ENCODE measurements around the gene EML4.
"Not testable (repeated sequence)": the region's sequence is repeated elsewhere in the genome, so short reads cannot be mapped to it uniquely, and the experiment has no call there.

Gene EML4

DNA sequence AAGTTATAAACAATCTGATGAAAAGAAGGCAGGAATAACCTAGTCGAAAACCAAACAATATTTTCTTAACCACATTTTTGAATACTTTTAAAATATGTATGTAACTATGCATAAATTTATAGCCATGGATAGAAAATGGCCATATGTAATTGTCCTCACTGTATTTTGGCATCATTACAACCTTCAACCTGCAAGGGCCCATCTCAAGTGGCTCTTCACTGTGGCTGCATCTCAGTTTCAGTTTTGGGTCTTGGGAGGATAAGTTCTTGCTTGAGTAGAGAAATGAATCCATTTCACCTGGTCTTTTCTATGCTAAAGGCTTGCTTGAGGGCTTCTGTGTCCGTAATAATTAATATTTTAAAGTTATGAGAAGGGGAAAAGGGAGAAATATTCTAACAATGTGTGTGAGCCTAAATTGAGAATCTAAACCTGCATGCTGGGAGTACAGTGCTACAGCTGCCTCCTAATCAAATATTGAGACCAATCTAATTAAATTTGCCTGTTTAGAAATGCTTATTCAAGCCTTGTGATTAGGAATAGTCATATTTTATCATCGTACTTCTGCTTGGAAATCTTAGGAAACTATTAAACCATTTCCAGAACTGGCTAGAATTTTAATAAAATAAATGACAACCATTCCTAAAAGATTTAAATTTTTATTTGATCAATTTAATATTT, 92.5 kb downstream of the EML4 start:
- H3K9ac ChIP-seq (ENCODE audit: low read length in 5 of 5), result no peak overlapping the region

DNA sequence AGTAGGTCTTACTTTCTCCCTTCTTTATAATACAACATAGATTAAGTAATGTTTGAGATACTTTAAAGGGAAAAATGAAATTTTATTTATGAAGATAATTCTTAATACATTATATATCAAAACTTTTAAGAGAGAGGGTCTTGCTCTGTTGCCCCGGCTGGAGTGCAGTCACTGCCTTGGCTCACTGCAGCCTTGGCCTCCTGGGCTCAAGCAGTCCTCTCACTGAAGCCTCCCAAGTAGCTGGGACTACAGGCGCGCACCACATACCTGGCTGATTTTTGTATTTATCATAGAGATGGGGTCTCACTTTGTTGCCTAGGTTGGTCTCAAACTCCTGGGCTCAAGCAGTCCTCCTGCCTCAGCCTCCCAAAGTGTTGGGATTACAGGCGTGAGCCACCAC, 97.1 kb downstream of the EML4 start:
- Histone ChIP-seq H3K36me3 (ENCODE audit: control insufficient read depth in 5 of 5, insufficient read depth in 5 of 5, low read length in 5 of 5) (peaks cover 0 to 6% (median 0%) of the 10 kb centered on the region in 5 donors), H3K4me1 (ENCODE audit: control insufficient read depth in 5 of 5, insufficient read depth in 5 of 5, low read length in 5 of 5) (peaks cover 0 to 5% (median 0%) of the 10 kb centered on the region in 5 donors), H3K27me3 (ENCODE audit: control insufficient read depth in 5 of 5, insufficient read depth in 4 of 5, low read length in 5 of 5) (no peaks in the 10 kb centered on the region), H3K9ac (ENCODE audit: low read length in 5 of 5) (no peak overlapping the region), H3K27ac (ENCODE audit: low read depth, low read length) (no peak overlapping the region), H3K9me3 (ENCODE audit: control insufficient read depth in 5 of 5, low read length in 5 of 5) (no peaks in the 10 kb centered on the region), H3K4me3 (ENCODE audit: low read depth in 1 of 5, low read length in 5 of 5) (no peak overlapping the region)

More for the DNA sequence above, 92.5 kb downstream of the EML4 start:
- Histone ChIP-seq H3K4me1 (ENCODE audit: control insufficient read depth in 5 of 5, insufficient read depth in 5 of 5, low read length in 5 of 5) (peaks cover 0 to under 1% (median 0%) of the 10 kb centered on the region in 5 donors), H3K27me3 (ENCODE audit: control insufficient read depth in 5 of 5, insufficient read depth in 4 of 5, low read length in 5 of 5) (no peaks in the 10 kb centered on the region), H3K27ac (ENCODE audit: low read depth, low read length) (no peak overlapping the region), H3K4me3 (ENCODE audit: low read depth in 1 of 5, low read length in 5 of 5) (no peak overlapping the region), H3K36me3 (ENCODE audit: control insufficient read depth in 5 of 5, insufficient read depth in 5 of 5, low read length in 5 of 5) (peaks cover 0 to 9% (median 4%) of the 10 kb centered on the region in 5 donors), H3K9me3 (ENCODE audit: control insufficient read depth in 5 of 5, low read length in 5 of 5) (no peaks in the 10 kb centered on the region)

DNA sequence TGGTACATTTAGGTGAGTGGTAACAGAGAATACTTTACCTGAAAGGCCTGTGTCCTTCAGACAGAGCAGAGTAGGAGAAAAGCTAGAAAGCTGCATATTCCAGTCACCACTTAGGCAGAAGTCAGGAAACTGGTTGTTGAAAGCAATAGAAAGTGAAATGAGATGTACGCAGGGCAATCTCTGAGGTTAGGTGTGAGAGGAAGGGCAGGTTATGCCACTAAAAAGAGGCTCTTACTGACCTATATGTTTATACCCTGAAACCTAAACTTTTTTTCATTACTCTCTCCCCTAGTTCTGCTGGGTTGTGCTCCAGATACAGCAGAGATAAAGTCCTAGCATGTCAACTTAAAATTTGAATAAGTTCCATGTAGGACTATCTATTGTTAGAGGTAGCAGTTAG, 98.4 kb downstream of the EML4 start:
- Histone ChIP-seq H3K4me1 (ENCODE audit: control insufficient read depth in 5 of 5, insufficient read depth in 5 of 5, low read length in 5 of 5) (peaks cover 0 to 5% (median 0%) of the 10 kb centered on the region in 5 donors), H3K9me3 (ENCODE audit: control insufficient read depth in 5 of 5, low read length in 5 of 5) (no peaks in the 10 kb centered on the region), H3K27me3 (ENCODE audit: control insufficient read depth in 5 of 5, insufficient read depth in 4 of 5, low read length in 5 of 5) (no peaks in the 10 kb centered on the region), H3K36me3 (ENCODE audit: control insufficient read depth in 5 of 5, insufficient read depth in 5 of 5, low read length in 5 of 5) (peaks cover 0 to 6% (median 0%) of the 10 kb centered on the region in 5 donors), H3K9ac (ENCODE audit: low read length in 5 of 5) (no peak overlapping the region), H3K27ac (ENCODE audit: low read depth, low read length) (no peak overlapping the region), H3K4me3 (ENCODE audit: low read depth in 1 of 5, low read length in 5 of 5) (no peak overlapping the region)

DNA sequence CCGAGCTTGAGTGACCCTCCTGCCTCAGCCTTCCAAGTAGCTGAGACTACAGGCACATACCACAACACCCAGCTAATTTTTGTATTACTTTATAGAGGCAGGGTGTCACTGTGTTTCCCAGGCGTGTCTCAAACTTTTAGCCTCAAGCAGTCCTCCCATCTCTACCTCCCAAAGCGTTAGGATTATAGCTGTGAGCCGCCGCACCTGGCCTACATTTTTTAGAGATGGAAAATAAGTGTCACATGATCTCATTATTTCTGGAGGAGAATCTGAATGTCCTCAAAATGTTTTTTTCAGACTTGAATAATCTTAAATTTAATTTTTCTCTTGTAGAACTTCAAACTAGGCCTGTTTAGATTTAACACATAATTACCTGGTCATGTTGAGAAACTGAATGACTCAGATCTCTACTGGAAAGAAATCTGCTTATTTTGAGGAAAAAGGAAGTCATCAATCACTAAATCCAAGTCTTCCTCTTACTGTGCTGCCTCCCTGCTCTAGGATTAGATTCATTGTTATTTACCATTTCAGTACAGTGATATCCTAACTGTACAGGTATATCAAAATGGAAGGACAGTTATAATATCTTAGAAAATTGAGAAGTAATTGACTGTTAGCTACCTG, 99.5 kb downstream of the EML4 start:
- Histone ChIP-seq H3K9me3 (ENCODE audit: control insufficient read depth in 5 of 5, low read length in 5 of 5) (no peaks in the 10 kb centered on the region), H3K27ac (ENCODE audit: low read depth, low read length) (no peak overlapping the region), H3K36me3 (ENCODE audit: control insufficient read depth in 5 of 5, insufficient read depth in 5 of 5, low read length in 5 of 5) (peaks cover 0 to 6% (median 0%) of the 10 kb centered on the region in 5 donors), H3K4me1 (ENCODE audit: control insufficient read depth in 5 of 5, insufficient read depth in 5 of 5, low read length in 5 of 5) (peaks cover 0 to 5% (median 0%) of the 10 kb centered on the region in 5 donors), H3K27me3 (ENCODE audit: control insufficient read depth in 5 of 5, insufficient read depth in 4 of 5, low read length in 5 of 5) (no peaks in the 10 kb centered on the region), H3K9ac (ENCODE audit: low read length in 5 of 5) (no peak overlapping the region), H3K4me3 (ENCODE audit: low read depth in 1 of 5, low read length in 5 of 5) (no peak overlapping the region)

DNA sequence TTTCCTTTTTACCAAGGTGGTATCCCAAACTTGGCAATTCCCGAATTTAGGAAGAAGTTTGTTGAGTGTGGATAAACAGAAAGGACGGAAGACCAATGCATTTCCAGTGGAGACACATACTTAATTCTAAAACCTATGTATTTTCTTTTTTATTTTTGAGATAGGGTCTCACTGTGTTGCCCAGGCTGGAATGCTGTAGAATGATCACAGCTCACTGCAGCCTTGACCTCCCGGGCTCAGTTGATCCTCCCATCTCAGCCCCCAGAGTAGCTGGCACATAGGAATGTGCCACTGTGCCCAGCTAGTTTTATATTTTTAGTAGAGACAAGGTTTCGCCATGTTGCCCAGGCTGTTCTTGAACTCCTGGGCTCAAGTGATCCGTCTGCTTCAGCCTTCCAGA, 101.6 kb downstream of the EML4 start:
- Histone ChIP-seq H3K27me3 (ENCODE audit: control insufficient read depth in 5 of 5, insufficient read depth in 4 of 5, low read length in 5 of 5) (no peaks in the 10 kb centered on the region), H3K9ac (ENCODE audit: low read length in 5 of 5) (no peak overlapping the region), H3K9me3 (ENCODE audit: control insufficient read depth in 5 of 5, low read length in 5 of 5) (no peaks in the 10 kb centered on the region), H3K36me3 (ENCODE audit: control insufficient read depth in 5 of 5, insufficient read depth in 5 of 5, low read length in 5 of 5) (peaks cover 0 to 2% (median 0%) of the 10 kb centered on the region in 5 donors), H3K4me1 (ENCODE audit: control insufficient read depth in 5 of 5, insufficient read depth in 5 of 5, low read length in 5 of 5) (peaks cover 0 to 5% (median 0%) of the 10 kb centered on the region in 5 donors), H3K4me3 (ENCODE audit: low read depth in 1 of 5, low read length in 5 of 5) (no peak overlapping the region), H3K27ac (ENCODE audit: low read depth, low read length) (no peak overlapping the region)

DNA sequence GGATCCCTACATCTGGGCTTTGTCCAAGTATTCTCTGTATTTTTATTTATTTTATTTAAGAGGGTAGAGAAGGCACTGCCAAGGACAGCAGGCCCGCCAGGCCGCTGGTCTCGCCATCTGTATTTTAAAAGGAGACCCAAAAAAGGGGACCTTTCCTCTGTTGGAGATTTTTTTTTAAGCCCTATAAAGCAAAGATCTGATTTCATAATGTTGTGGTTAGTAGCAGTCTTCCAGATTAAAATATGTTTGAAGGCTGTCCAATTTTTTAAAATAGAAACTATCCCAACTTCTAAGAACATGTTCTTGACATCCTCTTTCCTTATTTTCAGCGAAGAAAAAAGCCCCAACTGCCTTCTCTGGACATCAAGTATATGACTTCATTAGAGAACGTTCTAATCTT, 102.1 kb downstream of the EML4 start:
- H3K4me1 ChIP-seq (ENCODE audit: control insufficient read depth in 5 of 5, insufficient read depth in 5 of 5, low read length in 5 of 5); H3K27me3 ChIP-seq (ENCODE audit: control insufficient read depth in 5 of 5, insufficient read depth in 4 of 5, low read length in 5 of 5); H3K9ac ChIP-seq (ENCODE audit: low read length in 5 of 5); H3K36me3 ChIP-seq (ENCODE audit: control insufficient read depth in 5 of 5, insufficient read depth in 5 of 5, low read length in 5 of 5); H3K27ac ChIP-seq (ENCODE audit: low read depth, low read length); H3K9me3 ChIP-seq (ENCODE audit: control insufficient read depth in 5 of 5, low read length in 5 of 5); H3K4me3 ChIP-seq (ENCODE audit: low read depth in 1 of 5, low read length in 5 of 5): not testable (repeated sequence)

DNA sequence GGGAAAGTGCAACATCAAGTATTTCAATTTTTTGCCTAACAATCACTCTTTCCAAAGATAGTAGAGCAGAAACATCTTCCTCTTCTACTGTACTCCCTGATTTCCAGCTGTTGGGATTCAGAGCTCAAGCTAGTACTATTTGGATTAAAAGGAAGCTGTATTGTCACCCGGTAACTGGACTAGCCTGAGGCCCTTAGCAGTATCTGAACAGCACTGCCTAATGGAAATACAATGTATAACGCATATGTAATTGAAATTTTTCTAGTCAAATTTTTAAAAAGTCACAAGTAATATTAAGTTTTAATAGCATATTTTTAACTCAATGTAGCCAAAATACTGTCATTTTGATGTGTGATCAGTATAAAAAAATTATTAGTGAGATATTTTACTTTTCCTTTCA, 105.7 kb downstream of the EML4 start:
- Histone ChIP-seq H3K4me1 (ENCODE audit: control insufficient read depth in 5 of 5, insufficient read depth in 5 of 5, low read length in 5 of 5) (peaks cover 0 to 5% (median 0%) of the 10 kb centered on the region in 5 donors), H3K27ac (ENCODE audit: low read depth, low read length) (no peak overlapping the region), H3K27me3 (ENCODE audit: control insufficient read depth in 5 of 5, insufficient read depth in 4 of 5, low read length in 5 of 5) (no peaks in the 10 kb centered on the region), H3K9me3 (ENCODE audit: control insufficient read depth in 5 of 5, low read length in 5 of 5) (no peaks in the 10 kb centered on the region), H3K36me3 (ENCODE audit: control insufficient read depth in 5 of 5, insufficient read depth in 5 of 5, low read length in 5 of 5) (peaks cover 0 to 8% (median 0%) of the 10 kb centered on the region in 5 donors), H3K9ac (ENCODE audit: low read length in 5 of 5) (no peak overlapping the region), H3K4me3 (ENCODE audit: low read depth in 1 of 5, low read length in 5 of 5) (no peak overlapping the region)

DNA sequence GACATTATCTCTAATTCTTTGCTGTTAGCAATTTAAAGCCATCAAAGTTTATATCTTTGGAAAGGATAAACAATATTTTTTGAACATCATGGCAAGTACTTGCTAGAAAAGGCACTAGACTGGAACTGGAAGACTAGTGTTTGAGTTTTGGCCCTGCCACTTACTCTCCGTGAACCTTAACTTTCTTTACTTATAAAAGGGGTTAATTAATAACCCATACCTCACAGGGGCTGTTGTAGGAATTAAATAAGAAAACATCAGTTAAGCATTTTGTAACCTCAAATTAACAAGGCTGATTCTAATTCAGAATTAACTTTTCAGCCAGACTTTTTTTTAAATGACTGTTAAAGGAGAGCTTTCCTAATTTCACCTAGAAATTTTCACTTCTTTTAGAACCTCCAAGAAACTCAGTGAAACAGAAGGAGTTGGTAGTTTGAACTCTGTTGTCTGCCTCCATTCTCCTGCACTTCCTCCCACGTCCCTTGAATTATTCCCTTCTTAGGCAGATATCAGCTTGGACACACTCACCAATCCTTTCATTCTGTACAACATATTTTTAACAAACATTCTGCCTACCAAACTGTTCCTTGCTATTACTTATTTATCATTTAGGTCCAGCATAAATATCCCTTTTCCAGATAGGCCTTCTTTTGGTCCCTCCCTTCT, 112.4 kb downstream of the EML4 start:
- Histone ChIP-seq H3K4me3 (ENCODE audit: low read depth in 1 of 5, low read length in 5 of 5) (no peak overlapping the region), H3K9me3 (ENCODE audit: control insufficient read depth in 5 of 5, low read length in 5 of 5) (no peaks in the 10 kb centered on the region), H3K27ac (ENCODE audit: low read depth, low read length) (no peak overlapping the region), H3K27me3 (ENCODE audit: control insufficient read depth in 5 of 5, insufficient read depth in 4 of 5, low read length in 5 of 5) (no peaks in the 10 kb centered on the region), H3K9ac (ENCODE audit: low read length in 5 of 5) (no peak overlapping the region), H3K36me3 (ENCODE audit: control insufficient read depth in 5 of 5, insufficient read depth in 5 of 5, low read length in 5 of 5) (peaks cover 7 to 35% (median 29%) of the 10 kb centered on the region in 5 donors), H3K4me1 (ENCODE audit: control insufficient read depth in 5 of 5, insufficient read depth in 5 of 5, low read length in 5 of 5) (no peaks in the 10 kb centered on the region)

DNA sequence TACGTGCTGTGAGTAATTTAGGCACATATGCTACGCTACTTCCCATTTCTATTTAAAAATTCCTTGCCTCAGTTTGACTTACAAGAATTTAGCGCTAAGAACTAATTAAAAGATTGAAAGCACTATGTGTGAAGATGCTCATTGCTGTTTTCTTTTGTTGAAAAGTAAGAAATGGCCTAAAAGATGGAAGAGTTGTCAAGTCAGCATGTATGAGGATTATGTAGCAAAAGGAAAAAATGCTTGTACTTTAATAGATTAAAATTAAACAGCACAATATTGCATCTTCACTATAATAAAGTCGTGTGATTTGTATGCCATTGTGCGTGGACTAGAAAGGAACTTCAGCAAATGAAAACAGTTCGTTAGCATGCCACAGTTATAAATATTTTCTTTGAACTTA, 114.9 kb downstream of the EML4 start:
- no peak overlapping the region for H3K4me3 ChIP-seq (ENCODE audit: low read depth in 1 of 5, low read length in 5 of 5)
- no peaks in the 10 kb centered on the region for H3K9me3 ChIP-seq (ENCODE audit: control insufficient read depth in 5 of 5, low read length in 5 of 5)
- no peaks in the 10 kb centered on the region for H3K27me3 ChIP-seq (ENCODE audit: control insufficient read depth in 5 of 5, insufficient read depth in 4 of 5, low read length in 5 of 5)
- no peak overlapping the region for H3K9ac ChIP-seq (ENCODE audit: low read length in 5 of 5)
- H3K4me1 ChIP-seq (ENCODE audit: control insufficient read depth in 5 of 5, insufficient read depth in 5 of 5, low read length in 5 of 5), result no peaks in the 10 kb centered on the region
- H3K36me3 ChIP-seq (ENCODE audit: control insufficient read depth in 5 of 5, insufficient read depth in 5 of 5, low read length in 5 of 5), result peaks cover 10 to 40% (median 32%) of the 10 kb centered on the region in 5 donors
- no peak overlapping the region for H3K27ac ChIP-seq (ENCODE audit: low read depth, low read length)

DNA sequence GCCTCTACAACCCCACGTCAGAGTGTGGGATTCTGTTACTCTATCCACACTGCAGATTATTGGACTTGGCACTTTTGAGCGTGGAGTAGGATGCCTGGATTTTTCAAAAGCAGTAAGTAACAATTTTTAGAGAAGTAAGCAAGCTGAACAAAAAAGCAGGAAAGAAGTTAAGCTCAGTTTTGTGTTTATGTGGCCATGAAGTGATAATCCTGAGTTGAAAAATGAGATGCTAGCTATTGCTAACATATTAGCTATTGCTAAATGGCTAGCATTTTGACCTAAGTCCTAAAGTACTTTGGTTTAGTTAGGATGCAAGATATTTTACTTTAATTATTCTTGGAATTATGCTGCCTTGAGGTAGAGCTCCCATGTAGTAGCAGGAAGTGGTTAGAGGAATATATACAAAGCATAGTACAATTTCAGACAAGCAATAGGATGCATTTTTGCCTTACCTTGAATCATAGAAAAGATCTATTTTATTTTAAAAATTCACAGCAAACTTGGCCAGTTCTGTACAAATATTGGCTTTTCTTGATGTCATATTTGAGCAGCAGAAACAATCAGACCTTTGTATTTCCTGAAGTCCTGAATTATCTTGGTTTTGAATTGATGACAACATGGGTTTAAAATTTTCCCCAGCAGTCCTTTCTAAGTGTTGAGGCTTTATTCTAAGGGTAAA, 117.3 kb downstream of the EML4 start:
- Histone ChIP-seq H3K4me1 (ENCODE audit: control insufficient read depth in 5 of 5, insufficient read depth in 5 of 5, low read length in 5 of 5) (no peaks in the 10 kb centered on the region), H3K27me3 (ENCODE audit: control insufficient read depth in 5 of 5, insufficient read depth in 4 of 5, low read length in 5 of 5) (no peaks in the 10 kb centered on the region), H3K36me3 (ENCODE audit: control insufficient read depth in 5 of 5, insufficient read depth in 5 of 5, low read length in 5 of 5) (peaks cover 11 to 38% (median 30%) of the 10 kb centered on the region in 5 donors), H3K9ac (ENCODE audit: low read length in 5 of 5) (no peak overlapping the region), H3K27ac (ENCODE audit: low read depth, low read length) (no peak overlapping the region), H3K9me3 (ENCODE audit: control insufficient read depth in 5 of 5, low read length in 5 of 5) (no peaks in the 10 kb centered on the region), H3K4me3 (ENCODE audit: low read depth in 1 of 5, low read length in 5 of 5) (no peak overlapping the region)

All from subcutaneous abdominal adipose tissue (tissue), 5 donors.